Adrenal gland (tissue), 5 donors: ENCODE results near the gene DUSP1.

Source experiments
- POLR2A ChIP-seq, 2 donors: fragments of 450-650 bp; IDR thresholded peaks; one replicate each; pipeline ENCODE4 v1.6.1; 2017; ENCODE audit warnings: antibody characterized with exemption in 2 of 2, mild to moderate bottlenecking in 2 of 2, moderate library complexity in 1 of 2
- TF ChIP-seq, protein P1 (sequence below), 6 experiments: fragments of 450-650 bp in 4 of 6; fragments of 200-600 bp in 2 of 6; sonication (generic) in 1 of 6; IDR thresholded peaks; 1 replicate in 5 of 6; 2 replicates in 1 of 6; pipeline versions ENCODE4 v1.5.1 to v1.8.0; 2016 to 2021; ENCODE audit warnings: antibody characterized with exemption in 6 of 6, mild to moderate bottlenecking in 2 of 6, moderate library complexity in 1 of 6
- donor health status: DM: no; HTN: no; CAD: no.

DNA sequence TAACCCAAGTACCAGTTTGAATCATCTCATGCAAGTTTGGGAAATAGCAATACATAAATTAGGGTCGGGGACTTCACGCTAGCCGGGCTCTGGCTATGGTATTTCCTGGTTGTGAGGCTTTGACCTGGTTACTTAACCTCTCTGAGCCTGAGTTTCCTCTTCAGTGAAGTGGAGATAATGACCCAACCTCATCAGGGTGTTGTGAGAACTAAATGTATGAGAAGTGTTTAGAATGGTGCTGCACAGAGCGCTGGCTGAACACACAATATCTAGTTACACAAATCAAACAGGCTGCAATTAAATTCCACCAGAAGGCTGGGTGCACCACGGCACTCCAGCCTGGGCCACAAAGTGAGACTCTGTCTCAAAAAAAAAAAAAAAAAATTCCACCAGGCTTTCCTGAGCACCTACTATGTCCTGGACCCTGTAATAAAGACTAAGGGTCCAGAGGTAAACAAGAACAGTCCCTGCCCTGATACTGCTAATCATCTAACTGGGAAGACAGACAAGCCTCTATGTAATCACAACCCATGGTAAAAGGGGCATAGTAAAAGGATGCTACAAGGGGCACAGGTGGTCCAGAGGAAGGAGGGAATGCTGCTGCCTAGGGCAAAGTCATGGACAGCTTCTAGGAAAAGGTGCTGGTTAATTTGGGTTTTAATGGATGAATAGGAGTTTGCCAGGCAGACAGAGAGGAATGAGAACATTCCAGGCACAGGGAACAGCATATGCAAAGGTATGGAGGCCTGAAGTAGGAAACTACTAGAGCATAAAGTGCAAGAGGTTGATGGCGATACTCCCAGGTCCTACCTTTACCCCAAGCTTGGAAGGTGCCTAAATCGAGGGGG lies 27.7 kb downstream of the DUSP1 start:
- TF ChIP-seq, protein P1, sequence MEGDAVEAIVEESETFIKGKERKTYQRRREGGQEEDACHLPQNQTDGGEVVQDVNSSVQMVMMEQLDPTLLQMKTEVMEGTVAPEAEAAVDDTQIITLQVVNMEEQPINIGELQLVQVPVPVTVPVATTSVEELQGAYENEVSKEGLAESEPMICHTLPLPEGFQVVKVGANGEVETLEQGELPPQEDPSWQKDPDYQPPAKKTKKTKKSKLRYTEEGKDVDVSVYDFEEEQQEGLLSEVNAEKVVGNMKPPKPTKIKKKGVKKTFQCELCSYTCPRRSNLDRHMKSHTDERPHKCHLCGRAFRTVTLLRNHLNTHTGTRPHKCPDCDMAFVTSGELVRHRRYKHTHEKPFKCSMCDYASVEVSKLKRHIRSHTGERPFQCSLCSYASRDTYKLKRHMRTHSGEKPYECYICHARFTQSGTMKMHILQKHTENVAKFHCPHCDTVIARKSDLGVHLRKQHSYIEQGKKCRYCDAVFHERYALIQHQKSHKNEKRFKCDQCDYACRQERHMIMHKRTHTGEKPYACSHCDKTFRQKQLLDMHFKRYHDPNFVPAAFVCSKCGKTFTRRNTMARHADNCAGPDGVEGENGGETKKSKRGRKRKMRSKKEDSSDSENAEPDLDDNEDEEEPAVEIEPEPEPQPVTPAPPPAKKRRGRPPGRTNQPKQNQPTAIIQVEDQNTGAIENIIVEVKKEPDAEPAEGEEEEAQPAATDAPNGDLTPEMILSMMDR (IDR thresholded peaks at IDR 0.05), result no peak
- no peak for TF ChIP-seq POLR2A (IDR thresholded peaks at IDR 0.05)
